Measurements from ENCODE around the gene KIAA1755.

Gene KIAA1755

GRCh38 chr20:38225240-38225899 is 35.2 kb downstream of the KIAA1755 start:
- Histone ChIP-seq H3K27ac (ENCODE audit: low read depth, low read length) (no peak overlapping the region), H3K9me3 (ENCODE audit: control insufficient read depth, insufficient read depth, low read length) (no peaks in the 10 kb centered on the region), H3K27me3 (ENCODE audit: control insufficient read depth, low read length) (no peaks in the 10 kb centered on the region), H3K36me3 (ENCODE audit: control insufficient read depth, low read length) (no peaks in the 10 kb centered on the region), H3K9me2 (replicated peaks; ENCODE audit: control insufficient read depth, low read length) (no peaks in the 10 kb centered on the region), H3K4me2 (ENCODE audit: low read length) (no peak overlapping the region), H3K4me3 (ENCODE audit: low read length) (no peak overlapping the region), H3K79me2 (ENCODE audit: control insufficient read depth, low read length) (no peaks in the 10 kb centered on the region), H3F3A (ENCODE audit: control insufficient read depth, insufficient read depth) (no peaks in the 10 kb centered on the region), H4K20me1 (ENCODE audit: control insufficient read depth, insufficient read depth, low read depth, low read length) (0 out of 2 replicates have a peak, but pooled peaks cover 2% of the 10 kb centered on the region), H3K4me1 (ENCODE audit: control insufficient read depth, low read length) (no peaks in the 10 kb centered on the region)
- no peak for TF ChIP-seq EZH2phosphoT487 (IDR thresholded peaks at IDR 0.05; ENCODE audit: borderline replicate concordance, low read length)
- TF ChIP-seq CTCF (IDR thresholded peaks at IDR 0.05; ENCODE audit: low read depth, low read length, poor library complexity, severe bottlenecking), result no peak

GRCh38 chr20:38224531-38224930 is 36.0 kb downstream of the KIAA1755 start:
- Histone ChIP-seq H3K27me3 (ENCODE audit: control insufficient read depth, low read length) (no peaks in the 10 kb centered on the region), H3K9me3 (ENCODE audit: control insufficient read depth, insufficient read depth, low read length) (no peaks in the 10 kb centered on the region), H3K79me2 (ENCODE audit: control insufficient read depth, low read length) (no peaks in the 10 kb centered on the region), H4K20me1 (ENCODE audit: control insufficient read depth, insufficient read depth, low read depth, low read length) (0 out of 2 replicates have a peak, but pooled peaks cover 2% of the 10 kb centered on the region), H3K27ac (ENCODE audit: low read depth, low read length) (no peak overlapping the region), H3K9me2 (replicated peaks; ENCODE audit: control insufficient read depth, low read length) (no peaks in the 10 kb centered on the region), H3K4me3 (ENCODE audit: low read length) (no peak overlapping the region), H3K4me2 (ENCODE audit: low read length) (no peak overlapping the region), H3K4me1 (ENCODE audit: control insufficient read depth, low read length) (no peaks in the 10 kb centered on the region), H3K36me3 (ENCODE audit: control insufficient read depth, low read length) (no peaks in the 10 kb centered on the region), H3F3A (ENCODE audit: control insufficient read depth, insufficient read depth) (no peaks in the 10 kb centered on the region)
- TF ChIP-seq CTCF (IDR thresholded peaks at IDR 0.05; ENCODE audit: low read depth, low read length, poor library complexity, severe bottlenecking), result no peak
- TF ChIP-seq EZH2phosphoT487 (IDR thresholded peaks at IDR 0.05; ENCODE audit: borderline replicate concordance, low read length), result no peak

- Histone ChIP-seq H3K9me2 (replicated peaks; ENCODE audit: control insufficient read depth, low read length) (no peaks in the 10 kb centered on the region), H3F3A (ENCODE audit: control insufficient read depth, insufficient read depth) (no peaks in the 10 kb centered on the region), H3K27ac (ENCODE audit: low read depth, low read length) (no peak overlapping the region), H3K27me3 (ENCODE audit: control insufficient read depth, low read length) (no peaks in the 10 kb centered on the region), H3K4me3 (ENCODE audit: low read length) (no peak overlapping the region), H3K4me1 (ENCODE audit: control insufficient read depth, low read length) (no peaks in the 10 kb centered on the region), H3K9me3 (ENCODE audit: control insufficient read depth, insufficient read depth, low read length) (no peaks in the 10 kb centered on the region), H3K79me2 (ENCODE audit: control insufficient read depth, low read length) (no peaks in the 10 kb centered on the region), H3K36me3 (ENCODE audit: control insufficient read depth, low read length) (no peaks in the 10 kb centered on the region), H4K20me1 (ENCODE audit: control insufficient read depth, insufficient read depth, low read depth, low read length) (0 out of 2 replicates have a peak, but pooled peaks cover 2% of the 10 kb centered on the region), H3K4me2 (ENCODE audit: low read length) (no peak overlapping the region)
- no peak for TF ChIP-seq EZH2phosphoT487 (IDR thresholded peaks at IDR 0.05; ENCODE audit: borderline replicate concordance, low read length)
- TF ChIP-seq CTCF (IDR thresholded peaks at IDR 0.05; ENCODE audit: low read depth, low read length, poor library complexity, severe bottlenecking), result no peak
Observed at GRCh38 chr20:38223743-38224100, 36.8 kb downstream of the KIAA1755 start.

Data from DOHH2 (cell line).